ENCODE data around the gene GPC4. TPM values are rescaled to one million over a fixed set of nuclear protein-coding genes. Genes with fewer than 3 reads are reported as not detected.
A peak's percentile ranks its signal among the peaks of the same experiment; 100 is the strongest.

The GPC4 gene
- total RNA-seq, 4 donors from 2014 or later = 8.5 to 17.4 (median 12.3) TPM

DNA sequence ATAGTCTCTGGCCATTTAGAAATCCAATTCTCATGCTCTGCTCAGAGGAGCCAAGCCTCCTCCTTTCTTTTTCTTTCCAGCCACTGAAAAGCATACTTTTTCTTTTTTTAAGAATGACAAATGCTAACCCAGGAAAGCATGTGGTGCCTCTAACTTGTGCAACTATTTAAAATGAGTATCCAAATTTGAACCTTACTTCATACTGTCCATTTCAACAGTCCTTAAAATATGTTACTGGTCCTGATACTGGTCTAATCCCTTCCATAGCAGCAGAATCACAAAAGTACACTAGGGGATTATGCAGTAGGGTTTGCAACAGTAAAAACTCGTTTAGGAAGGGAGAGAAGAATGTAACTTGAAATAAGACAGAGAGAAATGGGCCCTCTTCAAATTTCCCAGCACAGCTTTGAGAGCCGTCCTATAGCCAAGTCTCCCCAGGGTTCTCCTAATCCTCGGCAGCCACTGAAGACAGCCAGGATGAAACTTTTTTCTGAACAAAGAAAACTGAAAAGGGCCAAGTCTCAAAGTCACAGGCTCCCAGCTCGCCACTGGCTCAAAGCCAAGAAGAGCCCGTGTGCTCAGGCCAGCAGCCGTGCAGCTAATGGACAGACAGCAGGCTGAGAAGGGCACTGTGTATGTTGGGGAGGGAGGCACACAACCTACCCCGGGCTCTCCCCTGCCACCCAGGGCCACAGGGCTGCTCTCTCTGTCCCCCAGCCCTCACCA lies 39.5 kb downstream of the GPC4 start:
- peaks cover 3 to 6% of the 10 kb centered on the region in 2 donors for H3K4me1 ChIP-seq
- no peaks in the 10 kb centered on the region for H3K27me3 ChIP-seq
- no peaks in the 10 kb centered on the region for H3K9me3 ChIP-seq
- intact Hi-C loops (cut with DNase I) = no loop called here
- H3K36me3 ChIP-seq = no peaks in the 10 kb centered on the region
- no peak overlapping the region for H3K4me3 ChIP-seq (replicated peaks in 1 of 3)
- TF ChIP-seq, protein P1, sequence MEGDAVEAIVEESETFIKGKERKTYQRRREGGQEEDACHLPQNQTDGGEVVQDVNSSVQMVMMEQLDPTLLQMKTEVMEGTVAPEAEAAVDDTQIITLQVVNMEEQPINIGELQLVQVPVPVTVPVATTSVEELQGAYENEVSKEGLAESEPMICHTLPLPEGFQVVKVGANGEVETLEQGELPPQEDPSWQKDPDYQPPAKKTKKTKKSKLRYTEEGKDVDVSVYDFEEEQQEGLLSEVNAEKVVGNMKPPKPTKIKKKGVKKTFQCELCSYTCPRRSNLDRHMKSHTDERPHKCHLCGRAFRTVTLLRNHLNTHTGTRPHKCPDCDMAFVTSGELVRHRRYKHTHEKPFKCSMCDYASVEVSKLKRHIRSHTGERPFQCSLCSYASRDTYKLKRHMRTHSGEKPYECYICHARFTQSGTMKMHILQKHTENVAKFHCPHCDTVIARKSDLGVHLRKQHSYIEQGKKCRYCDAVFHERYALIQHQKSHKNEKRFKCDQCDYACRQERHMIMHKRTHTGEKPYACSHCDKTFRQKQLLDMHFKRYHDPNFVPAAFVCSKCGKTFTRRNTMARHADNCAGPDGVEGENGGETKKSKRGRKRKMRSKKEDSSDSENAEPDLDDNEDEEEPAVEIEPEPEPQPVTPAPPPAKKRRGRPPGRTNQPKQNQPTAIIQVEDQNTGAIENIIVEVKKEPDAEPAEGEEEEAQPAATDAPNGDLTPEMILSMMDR (IDR thresholded peaks at IDR 0.05) = no peak
- TF ChIP-seq POLR2A (IDR thresholded peaks at IDR 0.05) = no peak
- H3K27ac ChIP-seq = no peak overlapping the region
- WGBS, 2 donors = 6 to 16% methylated on average over 3 to 7 of the region's 7 CpGs
- peak; percentile 30 to 43 for DNase-seq

GRCh38 chrX:133374874-133375387 lies 40.4 kb downstream of the GPC4 start:
- WGBS, 2 donors = 87 to 88% methylated on average over 2 of the region's 2 CpGs
- H3K9me3 ChIP-seq = no peaks in the 10 kb centered on the region
- H3K36me3 ChIP-seq = no peaks in the 10 kb centered on the region
- no peak overlapping the region for H3K27ac ChIP-seq
- H3K4me3 ChIP-seq (replicated peaks in 1 of 3) = no peak overlapping the region
- H3K27me3 ChIP-seq = no peaks in the 10 kb centered on the region
- H3K4me1 ChIP-seq = peaks cover 3 to 6% of the 10 kb centered on the region in 2 donors
- TF ChIP-seq, protein P1 (IDR thresholded peaks at IDR 0.05) = no peak
- TF ChIP-seq POLR2A (IDR thresholded peaks at IDR 0.05) = no peak
- intact Hi-C loops (cut with DNase I) = no loop called here
- no peak for DNase-seq

- no peak for DNase-seq
- Histone ChIP-seq H3K27me3 (no peaks in the 10 kb centered on the region), H3K36me3 (no peaks in the 10 kb centered on the region), H3K4me1 (peaks cover 3 to 6% of the 10 kb centered on the region in 2 donors), H3K27ac (no peak overlapping the region), H3K4me3 (replicated peaks in 1 of 3) (no peak overlapping the region), H3K9me3 (no peaks in the 10 kb centered on the region)
- intact Hi-C loops (cut with DNase I) = no loop called here
- WGBS, 2 donors = 73 to 75% methylated on average over 1 to 2 of the region's 2 CpGs
- no peak for TF ChIP-seq POLR2A (IDR thresholded peaks at IDR 0.05)
- TF ChIP-seq, protein P1 (IDR thresholded peaks at IDR 0.05) = no peak
Observed at GRCh38 chrX:133373386-133374079, 41.8 kb downstream of the GPC4 start.

DNA sequence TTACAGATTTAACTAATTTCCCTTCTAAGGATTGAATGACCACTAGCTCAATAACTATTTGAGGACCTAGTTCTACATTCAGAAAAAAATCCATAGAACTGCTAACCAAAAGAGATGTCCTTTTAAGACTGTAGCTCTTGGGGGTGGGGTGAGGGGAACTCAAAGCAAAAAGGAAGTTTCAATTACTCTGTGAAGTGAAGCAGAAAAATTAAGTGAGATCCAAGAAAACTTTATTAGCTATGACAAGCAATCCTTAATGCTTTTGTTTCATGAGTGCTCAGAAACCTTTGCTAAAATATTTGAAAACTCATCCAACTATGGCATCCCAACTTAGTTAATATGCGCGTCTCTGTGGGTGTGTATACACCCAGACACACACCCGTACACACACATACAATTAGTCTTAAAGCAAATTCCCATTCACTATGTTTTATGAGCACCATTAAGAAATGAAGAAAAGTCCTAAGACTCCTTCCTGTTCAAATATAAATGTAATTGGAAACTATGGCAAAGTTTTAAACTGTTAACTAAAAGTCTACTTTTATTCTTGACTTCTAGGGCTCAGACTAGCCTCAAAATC lies 44.5 kb downstream of the GPC4 start:
- no peaks in the 10 kb centered on the region for H3K36me3 ChIP-seq
- peaks cover 0 to under 1% of the 10 kb centered on the region in 2 donors for H3K4me1 ChIP-seq
- TF ChIP-seq, protein P1 (IDR thresholded peaks at IDR 0.05) = no peak
- TF ChIP-seq POLR2A (IDR thresholded peaks at IDR 0.05) = no peak
- no peak for DNase-seq
- intact Hi-C loops (cut with DNase I) = no loop called here
- no peaks in the 10 kb centered on the region for H3K9me3 ChIP-seq
- no peaks in the 10 kb centered on the region for H3K27me3 ChIP-seq
- 60 to 73% methylated on average over 3 of the region's 3 CpGs for WGBS, 2 donors
- no peak overlapping the region for H3K27ac ChIP-seq
- H3K4me3 ChIP-seq (replicated peaks in 1 of 3) = no peak overlapping the region

All from thyroid gland (tissue), 4 donors.